Medulla oblongata (tissue), 1 donor: ENCODE measurements around the gene SEPTIN7.

Experiments
- DNase-seq: peaks from one replicate; pipeline ENCODE4 v3.0.0-alpha.2; 2015; ENCODE audit errors: extremely low spot score

The SEPTIN7 gene

GRCh38 chr7:35831208-35831607 lies 30.4 kb downstream of the SEPTIN7 start:
- no peak for DNase-seq

DNA sequence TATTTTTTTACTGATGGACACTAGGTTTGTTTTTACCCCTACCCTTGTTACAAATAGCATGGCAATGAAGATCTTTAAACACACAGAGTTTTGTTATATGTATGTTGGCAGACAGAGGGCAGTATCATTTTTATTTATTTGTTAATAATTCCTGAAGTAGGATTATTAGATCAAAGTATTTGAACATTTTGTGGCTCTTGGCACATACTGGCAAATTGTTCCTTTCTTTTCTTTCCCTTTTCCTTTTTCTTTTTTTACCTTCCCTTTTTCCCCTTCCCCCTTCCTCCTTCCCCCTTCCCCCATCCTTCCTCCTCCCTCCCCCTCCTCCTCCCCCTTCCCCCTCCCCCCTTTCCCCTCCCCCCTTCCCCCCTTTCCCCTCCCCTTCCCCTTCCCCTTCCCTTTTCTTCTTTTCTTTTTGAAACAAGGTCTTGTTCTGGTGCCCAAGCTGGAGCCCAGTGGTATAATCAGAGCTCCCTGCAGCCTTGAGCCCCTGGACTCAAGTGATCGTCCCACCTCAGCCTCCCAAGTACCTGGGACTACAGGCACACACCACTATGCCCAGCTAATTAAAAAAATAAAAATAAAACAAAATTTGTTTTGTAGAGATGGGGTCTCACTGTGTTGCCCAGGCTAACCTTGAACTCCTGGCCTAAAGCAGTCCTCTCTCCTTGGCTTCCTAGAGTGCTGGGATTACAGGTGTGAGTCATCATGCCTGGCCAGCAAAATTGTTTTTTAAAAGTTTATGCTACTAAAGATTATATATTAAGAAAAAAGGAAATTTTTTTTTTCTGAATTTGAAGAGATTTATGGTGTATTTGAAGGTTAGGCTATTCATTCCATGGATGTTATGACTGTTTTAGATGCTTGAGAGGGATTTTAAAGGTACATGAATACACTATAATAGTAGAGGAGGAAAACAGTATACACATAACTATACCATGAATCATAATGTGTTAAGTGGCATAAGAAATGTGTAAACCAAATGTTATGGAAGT lies 39.3 kb downstream of the SEPTIN7 start:
- DNase-seq, result no peak

- no peak for DNase-seq
These were observed 46.1 kb downstream of the SEPTIN7 start for GRCh38 chr7:35846816-35847412.

- no peak for DNase-seq
These were observed 47.9 kb downstream of the SEPTIN7 start for GRCh38 chr7:35848725-35849124.

DNA sequence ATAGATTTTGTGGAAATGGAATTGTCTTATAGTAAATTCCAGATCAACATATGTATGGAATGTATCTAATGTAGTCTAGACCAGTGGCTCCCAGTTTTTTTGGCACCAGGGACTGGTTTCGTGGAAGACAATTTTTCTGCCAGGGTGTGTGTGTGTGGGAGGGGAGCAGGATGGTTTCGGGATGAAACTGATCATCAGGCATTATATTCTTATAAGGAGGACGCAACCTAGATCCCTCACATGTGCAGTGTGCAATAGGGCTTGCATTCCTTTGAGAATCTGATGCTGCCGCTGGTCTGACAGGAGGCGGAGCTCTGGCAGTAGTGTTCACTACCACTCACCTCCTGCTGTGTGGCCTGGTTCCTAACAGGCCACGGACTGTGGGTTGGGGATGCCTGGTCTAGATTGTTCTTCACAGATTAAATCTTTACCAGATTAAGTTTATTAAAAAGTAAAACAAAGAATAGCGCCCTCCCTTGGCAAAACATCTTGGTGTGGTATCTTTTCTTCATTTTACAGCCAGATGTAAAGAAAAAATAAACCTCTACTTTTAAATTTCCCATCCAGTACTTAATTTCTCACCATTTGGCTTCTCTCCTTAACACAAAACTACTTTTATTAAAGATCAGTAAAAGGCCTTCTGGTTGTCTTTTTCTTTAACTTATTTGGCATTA lies 48.4 kb downstream of the SEPTIN7 start:
- DNase-seq, result no peak

GRCh38 chr7:35849954-35850353 lies 49.1 kb downstream of the SEPTIN7 start:
- no peak for DNase-seq
